HG03039 (cell line): ENCODE measurements around the gene GABARAP.
A peak's percentile ranks its signal among the peaks of the same experiment; 100 is the strongest.

Source experiments
- ATAC-seq: cut with Tn5 transposase; IDR thresholded peaks from one replicate; pipeline ENCODE4 v1.9.1; 2021; ENCODE audit warnings: mild to moderate bottlenecking, moderate library complexity; ENCODE audit not compliant: unreplicated experiment

The GABARAP gene

GRCh38 chr17:7208754-7209460 lies 33.3 kb downstream of the GABARAP start:
- ATAC-seq: no peak

DNA sequence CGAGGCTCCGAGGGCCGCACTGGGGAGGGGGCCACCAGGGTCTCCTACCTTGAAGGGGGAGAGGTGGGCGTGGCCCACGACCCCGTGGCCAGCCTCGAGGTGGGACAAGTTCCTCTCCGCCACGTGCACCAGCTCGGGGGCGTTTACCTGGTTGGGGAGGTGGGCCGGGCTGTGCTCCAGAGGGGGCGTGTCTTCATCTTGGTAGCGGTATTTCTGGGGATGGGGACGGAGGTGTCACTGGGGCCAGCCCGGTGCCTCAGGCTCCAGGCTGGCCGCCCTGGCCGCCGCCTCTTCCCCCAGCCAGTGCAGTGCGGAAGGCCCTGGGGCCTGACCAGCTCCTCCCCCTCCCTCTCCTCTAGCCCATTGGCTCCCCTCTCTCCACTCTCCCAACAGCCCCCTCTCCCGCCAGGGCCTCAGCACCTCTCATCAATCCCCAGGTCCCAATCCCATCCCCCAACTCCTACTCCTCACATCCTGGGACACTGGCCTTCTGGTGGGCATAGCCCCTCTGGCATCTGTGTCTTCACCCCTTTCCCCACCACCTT lies 34.1 kb downstream of the GABARAP start:
- ATAC-seq: no peak

GRCh38 chr17:7207120-7208001 lies 34.9 kb downstream of the GABARAP start:
- ATAC-seq: no peak

DNA sequence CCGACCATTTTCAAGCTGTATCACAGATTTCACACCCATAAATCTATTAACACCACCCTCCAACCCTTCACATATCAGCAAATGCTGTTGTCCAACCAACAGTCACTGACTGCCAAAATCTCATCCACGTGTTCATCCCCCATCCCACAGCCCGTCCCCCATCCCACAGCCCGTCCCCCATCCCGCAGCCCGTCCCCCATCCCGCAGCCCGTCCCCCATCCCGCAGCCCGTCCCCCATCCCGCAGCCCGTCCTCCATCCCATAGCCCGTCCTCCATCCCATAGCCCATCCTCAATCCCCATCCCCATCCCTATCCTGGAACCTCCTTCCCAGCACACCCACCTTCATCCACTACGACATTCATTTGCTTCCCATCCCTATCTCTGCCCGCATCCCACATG lies 36.7 kb downstream of the GABARAP start:
- ATAC-seq: no peak

- ATAC-seq: peak; percentile 66
Measured at GRCh38 chr17:7204828-7205461, 37.3 kb downstream of the GABARAP start.

DNA sequence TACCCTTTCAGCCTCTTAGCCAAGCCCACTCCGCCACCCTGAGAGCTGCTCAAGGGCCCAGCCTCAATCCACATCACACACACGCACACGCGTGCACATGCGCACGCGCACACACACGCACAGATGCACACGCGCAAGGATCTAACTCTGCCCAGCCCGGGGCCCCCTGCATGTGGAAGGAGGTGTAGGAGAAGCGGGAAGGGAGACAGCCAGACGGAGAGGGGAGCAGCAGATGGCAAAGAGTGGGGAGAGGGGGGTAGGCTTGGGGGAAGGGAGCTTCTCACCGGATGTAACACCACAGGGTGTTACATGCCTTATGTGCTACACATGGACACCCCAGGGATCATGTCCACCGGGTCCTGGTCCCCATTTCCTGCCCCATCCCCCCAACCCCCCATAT lies 37.9 kb downstream of the GABARAP start:
- no peak for ATAC-seq

- no peak for ATAC-seq
Measured at GRCh38 chr17:7203391-7203790, 38.9 kb downstream of the GABARAP start.

DNA sequence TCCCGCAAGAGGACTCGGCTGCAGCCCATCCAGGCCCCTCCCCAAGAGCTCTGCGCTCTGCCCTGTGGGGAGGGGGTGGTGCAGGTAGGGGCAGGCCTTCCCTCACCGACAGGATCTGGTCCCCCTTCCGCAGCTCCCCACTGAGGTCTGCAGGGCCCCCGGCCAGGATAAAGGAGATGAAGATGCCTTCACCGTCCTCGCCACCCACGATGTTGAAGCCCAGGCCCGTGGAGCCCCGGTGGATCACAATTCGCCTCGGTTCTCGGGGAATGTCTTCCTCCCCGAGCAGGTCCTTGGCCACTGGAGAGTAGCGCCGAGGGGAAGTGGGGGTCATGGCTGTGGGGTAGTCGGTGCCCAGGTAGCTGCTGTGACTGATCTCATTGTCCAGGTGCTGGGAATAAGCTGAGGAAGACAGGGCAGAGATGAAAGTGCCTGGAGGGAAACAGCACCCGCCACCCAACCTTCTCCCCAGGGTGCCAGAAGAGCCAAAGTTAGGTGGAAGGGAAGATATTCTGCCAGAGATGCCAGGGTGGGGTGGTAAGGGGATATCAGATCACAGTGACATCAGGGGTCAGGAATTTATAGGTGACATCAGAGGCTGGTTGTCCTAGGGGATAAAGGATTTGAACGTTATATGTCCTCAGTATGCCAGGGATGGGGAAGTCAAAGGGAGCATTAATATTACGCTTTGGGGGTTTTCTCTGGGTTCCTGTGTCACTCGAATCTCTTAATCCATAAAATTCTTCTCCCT lies 45.4 kb downstream of the GABARAP start:
- ATAC-seq: no peak

DNA sequence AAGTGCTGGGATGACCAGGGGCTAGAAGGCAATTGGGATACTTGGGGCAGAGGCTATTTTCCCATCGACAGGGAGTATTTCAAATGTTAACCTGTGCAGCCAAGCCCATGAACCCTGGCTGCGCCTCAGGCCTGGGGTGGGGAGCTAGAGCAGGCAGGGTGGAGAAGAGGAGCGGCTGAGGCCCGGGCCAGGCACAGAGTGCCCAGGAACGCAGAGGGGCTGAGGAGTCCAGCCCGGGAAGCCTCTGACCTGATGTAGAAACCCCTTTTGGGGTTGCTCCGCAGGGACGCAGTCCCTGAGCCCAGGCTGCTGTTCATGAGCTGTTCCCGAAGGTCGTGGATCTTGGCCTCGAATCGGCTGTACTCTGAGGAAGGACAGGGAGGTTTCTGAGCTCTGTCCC lies 46.3 kb downstream of the GABARAP start:
- ATAC-seq: no peak

GRCh38 chr17:7192271-7192937 lies 49.8 kb downstream of the GABARAP start:
- ATAC-seq: no peak

DNA sequence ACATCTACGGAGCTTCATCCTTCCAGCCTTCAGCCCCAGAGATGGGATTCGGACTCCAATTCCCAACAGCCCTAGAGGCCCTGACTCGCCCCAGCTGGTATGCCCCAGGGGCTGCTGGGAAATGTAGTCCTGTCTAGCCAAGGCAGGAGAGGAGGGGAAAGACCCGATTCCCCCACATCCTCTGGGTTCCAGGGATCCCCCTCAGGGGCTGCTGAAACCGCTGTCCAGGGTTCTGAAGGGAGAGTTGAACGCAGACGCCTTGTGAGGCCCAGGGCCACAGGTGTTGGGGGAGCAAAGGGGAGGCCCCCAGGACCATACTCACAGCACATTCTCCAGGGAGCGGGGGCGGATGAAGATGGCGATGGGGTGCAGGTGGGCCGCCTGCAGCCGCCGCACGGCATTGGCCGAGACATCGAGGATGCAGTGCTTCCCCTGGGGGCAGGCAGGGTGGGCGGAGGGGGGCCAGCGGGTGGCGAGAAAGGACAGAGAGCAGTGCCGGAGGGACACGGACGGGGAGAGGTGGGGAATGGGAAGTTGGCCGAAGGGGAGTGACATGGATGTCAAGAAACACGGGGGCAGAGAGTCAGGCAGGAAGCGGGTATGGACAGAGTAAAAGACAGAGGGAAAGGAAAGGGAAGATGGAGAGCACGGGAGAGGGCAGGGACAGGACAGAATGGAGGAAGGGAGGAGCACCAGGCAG lies 50.5 kb downstream of the GABARAP start:
- no peak for ATAC-seq

DNA sequence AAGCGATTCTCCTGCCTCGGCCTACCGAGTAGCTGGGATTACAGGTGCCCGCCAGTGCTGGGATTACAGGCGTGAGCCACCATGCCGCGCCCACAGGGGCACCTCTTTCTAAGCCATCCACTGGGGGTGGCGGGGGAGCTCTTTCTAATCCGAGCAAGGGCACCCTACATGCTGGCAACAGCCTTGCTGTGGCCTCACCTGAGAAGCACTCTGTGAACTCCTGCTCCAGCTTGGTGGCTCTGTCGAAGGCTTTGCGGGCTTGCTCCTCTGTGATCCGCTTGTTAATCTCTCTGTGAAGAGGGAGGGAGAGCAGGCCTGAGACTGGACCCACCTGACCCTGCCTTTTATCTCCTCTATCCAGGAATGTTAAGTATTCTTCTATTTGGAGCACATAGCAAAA lies 51.2 kb downstream of the GABARAP start:
- no peak for ATAC-seq

- no peak for ATAC-seq
Measured at GRCh38 chr17:7190276-7190917, 51.9 kb downstream of the GABARAP start.
